Gastrocnemius medialis (tissue), 4 donors: ENCODE results near the gene PSMF1.

Experiments
- POLR2A ChIP-seq, 2 donors: fragments of 450-650 bp; IDR thresholded peaks; one replicate each; pipeline ENCODE4 v1.6.1; 2017; ENCODE audit warnings: antibody characterized with exemption in 2 of 2, mild to moderate bottlenecking in 2 of 2, moderate library complexity in 2 of 2
- TF ChIP-seq, protein P1 (sequence below), 5 experiments: fragments of 450-650 bp in 3 of 5; fragments of 200-600 bp in 2 of 5; sonication (generic) in 2 of 5; IDR thresholded peaks in 4 of 5; conservative IDR thresholded peaks in 1 of 5; 1 replicate in 4 of 5; 2 replicates in 1 of 5; pipeline ENCODE4 v1.5.1; 2016 to 2019; ENCODE audit warnings: antibody characterized with exemption in 5 of 5, mild to moderate bottlenecking in 3 of 5, moderate library complexity in 3 of 5

DNA sequence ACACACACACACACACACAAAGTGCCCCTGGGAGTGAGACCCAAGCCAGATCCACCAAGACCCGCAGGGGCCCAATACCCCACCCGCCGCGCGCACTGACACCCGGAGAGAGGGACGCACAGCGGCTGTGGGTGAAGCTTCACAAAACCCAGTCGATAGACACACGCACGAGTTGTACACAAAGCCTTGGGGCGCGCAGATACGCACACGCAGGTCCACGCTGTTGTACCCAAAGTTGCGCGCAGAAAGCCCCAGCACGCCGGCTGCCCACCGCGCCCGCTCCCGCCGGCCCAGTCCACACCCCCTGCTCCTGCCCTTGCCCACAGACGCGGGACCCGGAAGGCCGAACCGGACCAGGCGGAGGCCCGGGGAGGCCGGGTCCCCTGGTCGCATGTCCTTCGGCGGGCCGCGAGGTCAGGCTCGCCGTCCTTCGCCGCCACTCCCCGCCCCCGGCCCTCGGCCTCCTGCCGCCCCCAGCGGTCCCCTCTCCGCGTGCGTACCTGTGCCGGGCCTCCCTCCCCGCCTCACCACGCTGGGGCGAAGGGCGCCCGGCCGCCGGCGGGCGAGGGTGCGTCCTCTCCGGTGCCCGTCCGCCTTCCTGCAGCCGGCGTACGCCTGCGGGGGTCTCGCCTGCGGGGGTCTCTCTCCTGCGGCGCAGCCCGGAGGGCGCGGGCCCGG is 66.4 kb downstream of the PSMF1 start, which contains the start of gene TMEM74B:
- TF ChIP-seq, protein P1, sequence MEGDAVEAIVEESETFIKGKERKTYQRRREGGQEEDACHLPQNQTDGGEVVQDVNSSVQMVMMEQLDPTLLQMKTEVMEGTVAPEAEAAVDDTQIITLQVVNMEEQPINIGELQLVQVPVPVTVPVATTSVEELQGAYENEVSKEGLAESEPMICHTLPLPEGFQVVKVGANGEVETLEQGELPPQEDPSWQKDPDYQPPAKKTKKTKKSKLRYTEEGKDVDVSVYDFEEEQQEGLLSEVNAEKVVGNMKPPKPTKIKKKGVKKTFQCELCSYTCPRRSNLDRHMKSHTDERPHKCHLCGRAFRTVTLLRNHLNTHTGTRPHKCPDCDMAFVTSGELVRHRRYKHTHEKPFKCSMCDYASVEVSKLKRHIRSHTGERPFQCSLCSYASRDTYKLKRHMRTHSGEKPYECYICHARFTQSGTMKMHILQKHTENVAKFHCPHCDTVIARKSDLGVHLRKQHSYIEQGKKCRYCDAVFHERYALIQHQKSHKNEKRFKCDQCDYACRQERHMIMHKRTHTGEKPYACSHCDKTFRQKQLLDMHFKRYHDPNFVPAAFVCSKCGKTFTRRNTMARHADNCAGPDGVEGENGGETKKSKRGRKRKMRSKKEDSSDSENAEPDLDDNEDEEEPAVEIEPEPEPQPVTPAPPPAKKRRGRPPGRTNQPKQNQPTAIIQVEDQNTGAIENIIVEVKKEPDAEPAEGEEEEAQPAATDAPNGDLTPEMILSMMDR (IDR thresholded peaks at IDR 0.05 in 4 of 5, conservative IDR thresholded peaks at IDR 0.05 in 1 of 5): no peak
- no peak for TF ChIP-seq POLR2A (IDR thresholded peaks at IDR 0.05)
